HepG2 (cell line): ENCODE data around the gene PEX5. TPM values are rescaled to one million over a fixed set of nuclear protein-coding genes. Genes with fewer than 3 reads are reported as not detected.

ENCODE experiments used
- ATAC-seq: fragments of 200-7000 bp; cut with Tn5 transposase; 3 replicates; pipeline ENCODE4 v1.9.1; 2020; ENCODE audit warnings: mild to moderate bottlenecking, moderate library complexity
- BruUV-seq: library from RNA; stranded (reverse); fragments of 400-500 nt; replicated peaks from 2 replicates; lab custom pipeline; 2021; lab: Mats Ljungman, UMichigan
- CTCF ChIA-PET: fragments of 300-600 bp; formaldehyde crosslinking; extraction: SDS; loops from one replicate; lab custom pipeline; 2021; ENCODE audit warnings: low total read pairs, inconsistent platforms, low intra/inter-chr PET ratio; lab: Yijun Ruan, JAX
- POLR2A ChIA-PET: fragments of 350-600 bp; sonication (Branson Sonifier 250); formaldehyde crosslinking; loops from one replicate; lab custom pipeline; 2020; ENCODE audit warnings: antibody characterized with exemption, inconsistent platforms; lab: Yijun Ruan, JAX
- DNase-seq: peaks from one replicate; pipeline ENCODE4 v3.0.0-alpha.2; 2015; ENCODE audit warnings: low spot score
- FAIRE-seq: peaks from 3 replicates; lab custom pipeline; 2011; peaks lifted over from hg19 to GRCh38; lab: Jason Lieb, UNC
- H2AFZ ChIP-seq: one replicate; pipeline ENCODE4 v1.6.1; 2011; ENCODE audit warnings: low read length, inconsistent platforms
- H3K27ac ChIP-seq: fragments of 300-600 bp; 3 replicates; pipeline ENCODE4 v1.8.0; 2011; ENCODE audit warnings: mixed run types, mild to moderate bottlenecking, mixed read lengths, low read length, inconsistent platforms; ENCODE audit not compliant: insufficient read depth; ENCODE audit errors: extremely low read length
- H3K27me3 ChIP-seq, 2 experiments: fragments of 200-600 bp in 1 of 2; 2 replicates in 1 of 2; 3 replicates in 1 of 2; pipeline versions ENCODE4 v1.6.0 to v1.8.0; 2011; ENCODE audit warnings: low read length in 2 of 2, mild to moderate bottlenecking in 2 of 2, moderate library complexity in 2 of 2, inconsistent platforms in 1 of 2; ENCODE audit not compliant: insufficient read depth in 2 of 2, control insufficient read depth in 1 of 2
- H3K36me3 ChIP-seq, 2 experiments: fragments of 200-600 bp in 1 of 2; replicated peaks in 1 of 2; 2 replicates in 1 of 2; 3 replicates in 1 of 2; pipeline versions ENCODE4 v1.5.1 to v1.8.0; 2011; ENCODE audit warnings: low read length in 2 of 2, inconsistent platforms in 1 of 2; ENCODE audit not compliant: insufficient read depth in 2 of 2, control insufficient read depth in 1 of 2
- H3K4me1 ChIP-seq: 2 replicates; pipeline ENCODE4 v1.5.1; 2012; ENCODE audit warnings: low read length, inconsistent platforms; ENCODE audit not compliant: insufficient read depth
- H3K4me2 ChIP-seq: 2 replicates; pipeline ENCODE4 v1.6.0; 2011; ENCODE audit warnings: low read depth, low read length, inconsistent platforms
- H3K4me3 ChIP-seq, 3 experiments: fragments of 200-600 bp in 1 of 3; sonication (generic), shearing (Covaris generic) in 1 of 3; replicated peaks in 1 of 3; 2 replicates each; pipeline ENCODE4 v1.5.1; 2011 to 2016; ENCODE audit warnings: low read length in 3 of 3, inconsistent platforms in 2 of 3, low read depth in 2 of 3, mild to moderate bottlenecking in 2 of 3, control low read depth in 1 of 3, mixed read lengths in 1 of 3; ENCODE audit not compliant: insufficient read depth in 1 of 3
- H3K79me2 ChIP-seq: one replicate; pipeline ENCODE4 v1.6.1; 2011; ENCODE audit warnings: low read length, inconsistent platforms; ENCODE audit not compliant: insufficient read depth
- H3K9ac ChIP-seq: 2 replicates; pipeline ENCODE4 v1.6.0; 2011; ENCODE audit warnings: mild to moderate bottlenecking, low read depth, low read length, inconsistent platforms; ENCODE audit not compliant: insufficient read depth
- H3K9me3 ChIP-seq: 2 replicates; pipeline ENCODE4 v1.5.1; 2012; ENCODE audit warnings: mild to moderate bottlenecking, low read length
- H4K20me1 ChIP-seq: 2 replicates; pipeline ENCODE4 v1.6.0; 2011; ENCODE audit warnings: inconsistent platforms, mild to moderate bottlenecking, low read length, moderate library complexity; ENCODE audit not compliant: insufficient read depth
- DNMT3B ChIP-seq: conservative IDR thresholded peaks from 2 replicates; pipeline ENCODE4 v1.6.1; 2016; ENCODE audit warnings: missing biosample characterization, control low read depth
- FOSL1 ChIP-seq: sonication (generic); formaldehyde crosslinking; IDR thresholded peaks from 2 replicates; pipeline ENCODE4 v1.9.0; 2021; ENCODE audit warnings: missing genetic modification reagents, borderline replicate concordance
- GATAD1 ChIP-seq: IDR thresholded peaks from 2 replicates; pipeline ENCODE4 v1.6.1; 2016; ENCODE audit warnings: missing genetic modification reagents, missing compliant biosample characterization
- HOXA7 ChIP-seq: sonication (generic); formaldehyde crosslinking; IDR thresholded peaks from 2 replicates; pipeline ENCODE4 v1.8.1; 2022; ENCODE audit warnings: mild to moderate bottlenecking, missing genetic modification reagents, moderate library complexity
- IRX3 ChIP-seq: sonication (generic); formaldehyde crosslinking; IDR thresholded peaks from 2 replicates; pipeline ENCODE4 v1.8.1; 2023; ENCODE audit warnings: mild to moderate bottlenecking, low read depth, missing genetic modification reagents, borderline replicate concordance
- MED13 ChIP-seq: sonication (generic); formaldehyde crosslinking; IDR thresholded peaks from 2 replicates; pipeline ENCODE4 v1.5.0; 2020; ENCODE audit warnings: missing genetic modification reagents
- MTA1 ChIP-seq: sonication (generic); formaldehyde crosslinking; IDR thresholded peaks from 2 replicates; pipeline ENCODE4 v1.4.0; 2020; ENCODE audit warnings: missing genetic modification reagents, mild to moderate bottlenecking, borderline replicate concordance
- NR1H2 ChIP-seq: sonication (generic); formaldehyde crosslinking; IDR thresholded peaks from 2 replicates; pipeline ENCODE4 v1.8.1; 2022; ENCODE audit warnings: low read depth, missing genetic modification reagents, borderline replicate concordance
- NR2F6 ChIP-seq, 2 experiments: IDR thresholded peaks; 2 replicates each; pipeline ENCODE4 v1.6.1; 2016; ENCODE audit warnings: antibody characterized with exemption in 1 of 2, mild to moderate bottlenecking in 1 of 2
- POLR2AphosphoS5 ChIP-seq: IDR thresholded peaks from 2 replicates; pipeline ENCODE4 v1.6.1; 2012; ENCODE audit warnings: low read depth, low read length
- RXRB ChIP-seq: IDR thresholded peaks from 2 replicates; pipeline ENCODE4 v1.6.1; 2016; ENCODE audit warnings: borderline replicate concordance, missing genetic modification reagents, missing compliant biosample characterization
- SAP130 ChIP-seq: IDR thresholded peaks from 2 replicates; pipeline ENCODE4 v1.6.1; 2016; ENCODE audit warnings: low read depth
- SOX13 ChIP-seq, 3 experiments: fragments of 450-650 bp in 1 of 3; sonication (generic) in 1 of 3; formaldehyde crosslinking in 1 of 3; IDR thresholded peaks in 2 of 3; conservative IDR thresholded peaks in 1 of 3; 2 replicates each; pipeline versions ENCODE4 v1.5.0 to v1.6.1; 2016 to 2020; ENCODE audit warnings: antibody characterized with exemption in 1 of 3, mild to moderate bottlenecking in 1 of 3, missing compliant biosample characterization in 1 of 3, missing genetic modification reagents in 1 of 3, moderate library complexity in 1 of 3
- SOX5 ChIP-seq: IDR thresholded peaks from 2 replicates; pipeline ENCODE4 v1.6.1; 2016; ENCODE audit warnings: borderline replicate concordance
- TARDBP ChIP-seq: sonication (generic); formaldehyde crosslinking; IDR thresholded peaks from 2 replicates; pipeline ENCODE4 v1.8.0; 2022; ENCODE audit warnings: mild to moderate bottlenecking, missing genetic modification reagents
- ZNF124 ChIP-seq: sonication (generic); formaldehyde crosslinking; IDR thresholded peaks from 2 replicates; pipeline ENCODE4 v1.4.0; 2020; ENCODE audit warnings: missing genetic modification reagents
- ZNF20 ChIP-seq: sonication (generic); formaldehyde crosslinking; IDR thresholded peaks from 2 replicates; pipeline ENCODE4 v1.4.0; 2020; ENCODE audit warnings: mild to moderate bottlenecking, moderate library complexity, missing genetic modification reagents
- ZNF747 ChIP-seq: sonication (generic); formaldehyde crosslinking; IDR thresholded peaks from 2 replicates; pipeline ENCODE4 v1.8.1; 2023; ENCODE audit warnings: missing genetic modification reagents, mild to moderate bottlenecking, borderline replicate concordance
- ZSCAN9 ChIP-seq: IDR thresholded peaks from 2 replicates; pipeline ENCODE4 v1.6.1; 2016; ENCODE audit warnings: borderline replicate concordance
- WGBS: methylation state at CpG from one replicate; pipeline ENCODE4 v1.1.6; 2017; ENCODE audit warnings: low lambda C conversion rate; 5-methylcytosine and 5-hydroxymethylcytosine counted together
- in situ Hi-C: cut with HindIII; loops from 2 replicates; pipeline ENCODE4 v1.10.0; 2017; ENCODE audit warnings: low pct_unique_long_range_greater_than_20kb; ENCODE audit not compliant: extremely low pct_ligation_motif_present
- intact Hi-C: fragments of 100-400 bp; cut with micrococcal nuclease; formaldehyde crosslinking; loops from one replicate; pipeline ENCODE4 v1.10.0; 2022; ENCODE audit not compliant: unreplicated experiment
- polyA plus RNA-seq, 8 experiments: library from polyadenylated mRNA; depleted of rRNA in 3 of 8; stranded (reverse) in 7 of 8; unstranded in 1 of 8; fragments of >200 nt; fragmentation: Illumina TruSeq in 4 of 8; extraction: Trizol in 4 of 8; gene quantifications; 2 replicates each; pipeline versions ENCODE4 v1.2.1 to v1.2.3, GENCODE V29; 2011 to 2016; ENCODE audit warnings: low read depth in 4 of 8, missing spikeins in 1 of 8, mixed read lengths in 1 of 8; ENCODE audit not compliant: insufficient read depth in 1 of 8
- total RNA-seq, 5 experiments: library from RNA; depleted of rRNA; stranded (reverse); fragments of >200 nt; fragmentation: Illumina TruSeq; extraction: Trizol; gene quantifications; 2 replicates each; pipeline ENCODE4 v1.2.3, GENCODE V29; 2016; ENCODE audit warnings: low read depth in 1 of 5
- TF ChIP-seq, protein P1 (sequence below): sonication (generic); formaldehyde crosslinking; IDR thresholded peaks from 2 replicates; pipeline ENCODE4 v1.5.0; 2020; ENCODE audit warnings: mild to moderate bottlenecking, missing genetic modification reagents

PEX5 gene
- total and polyA plus RNA-seq, 2 of the 13 experiments (the other 11 are each of a cell fraction or from before 2014, with no cell fraction given), result 16.4 to 29.0 TPM

DNA sequence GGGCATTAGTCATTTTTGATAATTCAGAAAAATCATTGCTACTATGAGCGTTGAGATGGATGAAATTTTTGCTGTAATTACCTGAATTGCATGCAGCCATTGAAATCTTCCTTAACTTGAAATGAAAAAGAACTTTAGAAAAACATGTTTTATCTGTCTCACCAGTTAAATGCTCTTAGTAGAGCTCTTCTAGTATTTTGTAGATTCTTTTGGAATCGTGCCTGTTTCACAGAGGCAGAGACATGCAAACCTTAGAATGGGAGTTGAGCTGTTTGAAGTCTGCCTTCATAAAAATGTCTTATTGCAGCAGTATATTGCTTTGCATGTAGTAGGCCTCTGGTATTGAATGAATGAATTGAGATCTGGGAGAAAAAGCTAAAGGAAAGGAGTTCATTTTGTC lies 4.2 kb downstream of the PEX5 start:
- DNase-seq (no peak), FAIRE-seq (no peak), ATAC-seq (no peak)
- no TSS peak for BruUV-seq
- Histone ChIP-seq H3K27me3 (no peaks in the 10 kb centered on the region; a peak in 1 of 5 replicates), H2AFZ (no peak overlapping the region), H3K4me3 (no peak overlapping the region), H3K27ac (no peak overlapping the region), H3K9me3 (no peaks in the 10 kb centered on the region), H3K79me2 (peaks cover 5% of the 10 kb centered on the region), H3K9ac (no peak overlapping the region), H4K20me1 (no peaks in the 10 kb centered on the region), H3K4me2 (no peak overlapping the region), H3K36me3 (peaks cover 0 to 14% of the 10 kb centered on the region in 2 experiments; a peak in 2 of 5 replicates), H3K4me1 (peaks cover 47% of the 10 kb centered on the region)
- intact Hi-C loops, result no loop called here
- CTCF ChIA-PET, result interaction anchor here (0.9 kb wide), 1 partner anchor 228 kb away, joined by 3 read pairs; no protein-coding TSS in a partner anchor
- TF ChIP-seq DNMT3B (CRISPR knock-in tag) (no peak), IRX3 (no peak), GATAD1 (CRISPR knock-in tag) (no peak), NR1H2 (CRISPR knock-in tag) (no peak), MTA1 (no peak), FOSL1 (CRISPR knock-in tag) (no peak), MED13 (CRISPR knock-in tag) (no peak), HOXA7 (no peak)
- 94% methylated on average over 2 of the region's 2 CpGs for WGBS
- POLR2A ChIA-PET, result no interaction called here
- in situ Hi-C loops, result no loop called here

DNA sequence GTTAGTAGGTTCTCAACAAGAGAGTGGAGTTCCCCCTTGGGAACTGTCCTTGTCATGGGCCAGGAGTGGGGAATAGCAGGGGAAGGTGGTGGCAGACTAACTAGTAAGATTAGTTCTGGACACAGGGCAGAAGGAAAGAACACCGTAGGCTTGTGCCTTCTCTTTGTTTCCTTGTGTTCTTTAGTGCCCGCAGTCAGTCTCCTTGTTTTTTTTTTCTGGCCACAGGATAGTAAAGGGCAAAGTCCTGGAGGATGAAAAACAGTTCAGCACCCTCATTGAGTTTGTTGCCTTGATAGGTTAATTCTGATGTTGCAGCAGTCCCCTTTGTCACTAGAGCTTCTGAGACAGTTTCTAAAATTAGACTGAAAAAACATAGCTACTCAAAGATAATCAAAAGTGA lies 8.4 kb downstream of the PEX5 start:
- ATAC-seq (peak; percentile 89), FAIRE-seq (peak; percentile 83), DNase-seq (peak; percentile 73)
- Histone ChIP-seq H3K4me3 (peak overlapping the region; percentile 6 to 38 (median 11); a peak in 4 of 6 replicates), H3K79me2 (no peaks in the 10 kb centered on the region), H3K27me3 (no peaks in the 10 kb centered on the region), H3K4me1 (peaks cover 25% of the 10 kb centered on the region), H2AFZ (peak overlapping the region; percentile 71), H4K20me1 (no peaks in the 10 kb centered on the region), H3K36me3 (peaks cover 8 to 17% of the 10 kb centered on the region in 2 experiments), H3K4me2 (peak overlapping the region; percentile 67), H3K9ac (peak overlapping the region; percentile 44; the same call in 1 of the 2 replicates), H3K9me3 (no peaks in the 10 kb centered on the region), H3K27ac (peak overlapping the region; percentile 71)
- ChIA-PET POLR2A (no interaction called here), CTCF (no interaction called here)
- no TSS peak for BruUV-seq
- 5% methylated on average over 2 of the region's 2 CpGs for WGBS
- in situ Hi-C loops (no loop called here), intact Hi-C loops (no loop called here)
- TF ChIP-seq TARDBP (CRISPR knock-in tag) (0 out of 2 replicates have a peak, but pooled peaks have one; percentile 15), ZNF20 (CRISPR knock-in tag) (no peak), SOX5 (CRISPR knock-in tag) (peak; percentile 57; the same call in 1 of the 2 replicates), POLR2AphosphoS5 (no peak), ZNF124 (CRISPR knock-in tag) (peak; percentile 23; the same call in 1 of the 2 replicates), SOX13 (IDR thresholded peaks at IDR 0.05) (no peak), SOX13 (CRISPR knock-in tag; conservative IDR thresholded peaks at IDR 0.05 in 1 of 2, IDR thresholded peaks at IDR 0.05 in 1 of 2) (peak in 1 of 2 experiments; percentile 65; a peak in 2 of 4 replicates), ZNF747 (CRISPR knock-in tag) (0 out of 2 replicates have a peak, but pooled peaks have one; percentile 38), NR2F6 (IDR thresholded peaks at IDR 0.05) (no peak), NR2F6 (CRISPR knock-in tag; IDR thresholded peaks at IDR 0.05) (0 out of 2 replicates have a peak, but pooled peaks have one; percentile 6), RXRB (CRISPR knock-in tag) (0 out of 2 replicates have a peak, but pooled peaks have one; percentile 32), ZSCAN9 (peak; percentile 21; the same call in 1 of the 2 replicates), SAP130 (CRISPR knock-in tag) (0 out of 2 replicates have a peak, but pooled peaks have one; percentile 28)
- TF ChIP-seq, protein P1, sequence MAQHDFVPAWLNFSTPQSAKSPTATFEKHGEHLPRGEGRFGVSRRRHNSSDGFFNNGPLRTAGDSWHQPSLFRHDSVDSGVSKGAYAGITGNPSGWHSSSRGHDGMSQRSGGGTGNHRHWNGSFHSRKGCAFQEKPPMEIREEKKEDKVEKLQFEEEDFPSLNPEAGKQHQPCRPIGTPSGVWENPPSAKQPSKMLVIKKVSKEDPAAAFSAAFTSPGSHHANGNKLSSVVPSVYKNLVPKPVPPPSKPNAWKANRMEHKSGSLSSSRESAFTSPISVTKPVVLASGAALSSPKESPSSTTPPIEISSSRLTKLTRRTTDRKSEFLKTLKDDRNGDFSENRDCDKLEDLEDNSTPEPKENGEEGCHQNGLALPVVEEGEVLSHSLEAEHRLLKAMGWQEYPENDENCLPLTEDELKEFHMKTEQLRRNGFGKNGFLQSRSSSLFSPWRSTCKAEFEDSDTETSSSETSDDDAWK (CRISPR knock-in tag), result no peak
